Fibroblast of upper back skin (primary cell): ENCODE results near the gene GMDS.

Experiments used
- DNase-seq: peaks from one replicate; pipeline ENCODE4 v3.0.0-alpha.2; 2013

The GMDS gene

GRCh38 chr6:1819007-1819406 lies 426.4 kb downstream of the GMDS start:
- DNase-seq: no peak

- peak; percentile 66 for DNase-seq
Observed at GRCh38 chr6:1817033-1817761, 428.2 kb downstream of the GMDS start.

GRCh38 chr6:1815827-1816452 lies 429.5 kb downstream of the GMDS start:
- no peak for DNase-seq

- no peak for DNase-seq
Observed at GRCh38 chr6:1814279-1814678, 431.1 kb downstream of the GMDS start.

- DNase-seq: no peak
Observed at GRCh38 chr6:1812487-1812886, 432.9 kb downstream of the GMDS start.

- no peak for DNase-seq
Observed at GRCh38 chr6:1812034-1812433, 433.4 kb downstream of the GMDS start.

GRCh38 chr6:1810880-1811279 lies 434.5 kb downstream of the GMDS start:
- no peak for DNase-seq

GRCh38 chr6:1809291-1809988 lies 436.0 kb downstream of the GMDS start:
- no peak for DNase-seq

- DNase-seq: no peak
Observed at GRCh38 chr6:1806935-1807334, 438.5 kb downstream of the GMDS start.

GRCh38 chr6:1802491-1803395 lies 442.7 kb downstream of the GMDS start:
- DNase-seq: peak; percentile 16

GRCh38 chr6:1801401-1801800 lies 444.0 kb downstream of the GMDS start:
- DNase-seq: no peak

GRCh38 chr6:1800845-1801244 lies 444.6 kb downstream of the GMDS start:
- no peak for DNase-seq

- DNase-seq: no peak
Observed at GRCh38 chr6:1798965-1799325, 446.5 kb downstream of the GMDS start.

- no peak for DNase-seq
Observed at GRCh38 chr6:1798303-1798964, 447.0 kb downstream of the GMDS start.

GRCh38 chr6:1797801-1798200 lies 447.6 kb downstream of the GMDS start:
- peak; percentile 36 for DNase-seq

- peak; percentile 36 for DNase-seq
Observed at GRCh38 chr6:1796706-1797529, 448.5 kb downstream of the GMDS start.

- DNase-seq: no peak
Observed at GRCh38 chr6:1795910-1796309, 449.5 kb downstream of the GMDS start.

- no peak for DNase-seq
Observed at GRCh38 chr6:1792989-1793388, 452.4 kb downstream of the GMDS start.

GRCh38 chr6:1790684-1791083 lies 454.7 kb downstream of the GMDS start:
- no peak for DNase-seq

- DNase-seq: peak; percentile 70
Observed at GRCh38 chr6:1789092-1789491, 456.3 kb downstream of the GMDS start.

GRCh38 chr6:1787894-1788293 lies 457.5 kb downstream of the GMDS start:
- peak; percentile 74 for DNase-seq
